GM12892 (cell line): ENCODE data around the gene SH3BGRL2.

Experiments used
- DNase-seq: peaks from one replicate; pipeline ENCODE4 v3.0.0; 2011; ENCODE audit not compliant: insufficient read length
- FAIRE-seq: peaks from 2 replicates; lab custom pipeline; 2011; peaks lifted over from hg19 to GRCh38; lab: Jason Lieb, UNC
- POLR2A ChIP-seq: IDR thresholded peaks from 2 replicates; pipeline ENCODE4 v1.6.1; 2011; ENCODE audit warnings: low read depth, low read length, control low read depth
- POLR2AphosphoS5 ChIP-seq: IDR thresholded peaks from 2 replicates; pipeline ENCODE4 v1.6.1; 2011; ENCODE audit warnings: low read depth, low read length, control low read depth
- TAF1 ChIP-seq: IDR thresholded peaks from 2 replicates; pipeline ENCODE4 v1.6.1; 2011; ENCODE audit warnings: low read depth, mild to moderate bottlenecking, control low read depth, low read length, borderline replicate concordance

The SH3BGRL2 gene

DNA sequence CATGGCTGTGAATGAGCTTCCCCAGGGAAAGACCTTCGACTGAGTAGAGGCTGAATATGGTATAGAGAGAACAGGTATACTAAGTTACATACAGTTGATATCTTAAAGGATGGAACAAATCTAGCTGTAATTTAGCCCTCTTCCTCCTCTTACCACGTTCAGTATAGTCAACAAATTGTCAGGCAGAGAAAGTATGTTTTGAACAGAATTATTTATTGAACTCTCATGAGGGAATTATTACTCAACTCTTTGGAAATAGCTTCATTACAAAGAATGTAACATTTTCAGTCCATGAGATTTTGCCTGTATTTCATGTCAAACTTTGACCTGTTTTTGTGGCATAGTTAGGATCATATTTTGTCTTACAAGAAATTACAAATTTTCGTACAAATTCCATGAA, 63.0 kb downstream of the SH3BGRL2 start:
- DNase-seq (no peak), FAIRE-seq (no peak)
- TF ChIP-seq POLR2A (no peak), POLR2AphosphoS5 (no peak), TAF1 (no peak)

DNA sequence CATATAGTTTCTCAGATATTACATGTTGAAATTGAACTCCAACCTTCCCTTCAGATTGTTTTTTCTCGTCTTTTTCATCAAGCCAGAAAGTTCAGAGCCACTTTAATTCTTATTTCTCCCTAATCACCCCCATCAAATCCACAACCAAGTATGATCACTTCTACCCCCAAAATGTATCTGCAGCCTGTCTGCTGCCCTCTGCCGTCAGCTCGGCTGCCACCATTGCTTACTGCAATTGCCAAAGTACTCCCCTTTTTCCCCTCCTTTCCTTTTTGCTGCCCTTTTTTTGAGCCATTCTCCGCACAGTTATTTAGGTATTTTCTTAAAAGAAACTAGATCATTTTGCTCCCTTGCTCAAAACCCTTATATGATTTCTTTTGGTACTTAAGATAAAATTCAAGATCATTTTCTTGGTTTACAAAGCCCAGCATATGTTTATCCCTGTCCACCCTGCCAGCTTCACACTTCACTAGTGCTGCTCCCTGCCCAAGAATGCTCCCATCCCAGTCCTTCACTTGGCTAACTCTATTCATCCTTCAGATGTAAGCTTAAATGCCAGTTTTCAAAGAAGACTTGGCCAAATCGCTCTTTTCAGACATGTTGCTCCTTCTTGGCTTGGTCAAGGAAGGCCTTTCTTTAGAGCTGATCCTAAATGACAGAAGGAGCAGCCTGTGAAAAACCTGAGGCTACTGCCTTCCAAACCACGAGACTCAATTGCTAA, 63.7 kb downstream of the SH3BGRL2 start:
- FAIRE-seq = no peak

DNA sequence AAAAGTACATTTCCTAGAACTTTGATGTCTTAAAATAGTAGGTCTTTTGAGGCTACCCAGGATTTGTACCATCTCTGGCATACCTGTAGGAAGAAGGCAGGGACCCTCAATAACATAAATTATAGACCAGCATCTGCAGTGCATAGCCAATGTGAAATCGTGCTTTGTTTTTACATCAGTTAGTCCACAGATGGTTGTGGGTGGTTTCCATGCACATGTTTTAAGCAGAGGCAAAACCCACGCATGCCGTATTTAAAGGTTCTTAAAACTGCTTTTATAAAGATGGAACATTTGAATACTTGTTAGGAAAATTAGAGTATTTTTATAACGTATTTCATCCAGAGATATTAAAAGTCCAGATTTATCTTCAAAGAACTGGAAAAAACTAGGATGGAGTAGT, 66.3 kb downstream of the SH3BGRL2 start:
- no peak for TF ChIP-seq POLR2A
- no peak for TF ChIP-seq TAF1
- TF ChIP-seq POLR2AphosphoS5 = no peak
- FAIRE-seq = no peak
- DNase-seq = no peak

More for the DNA sequence above, 63.7 kb downstream of the SH3BGRL2 start:
- TF ChIP-seq TAF1 (no peak), POLR2A (no peak), POLR2AphosphoS5 (no peak)
- DNase-seq = no peak

DNA sequence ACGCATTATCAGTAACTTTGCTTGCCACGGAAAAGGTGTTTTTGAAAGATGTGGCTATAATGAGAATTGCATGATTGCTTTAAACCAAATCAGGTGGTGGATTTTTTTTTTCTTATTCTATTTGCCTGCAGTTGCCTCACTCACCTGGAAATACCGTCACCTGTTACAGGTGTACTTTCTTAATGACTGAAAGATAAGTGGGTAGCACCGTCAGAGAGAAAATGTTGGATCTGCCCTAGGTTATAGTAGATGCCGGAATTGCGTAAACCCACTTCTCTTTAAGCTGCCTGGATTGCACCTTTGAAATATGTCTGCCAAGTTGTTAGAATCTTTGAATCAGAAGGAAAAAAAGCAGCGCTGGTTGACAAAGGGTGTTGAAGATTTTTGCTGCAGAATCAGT, 68.5 kb downstream of the SH3BGRL2 start:
- FAIRE-seq = peak; percentile 21
- no peak for TF ChIP-seq POLR2AphosphoS5
- no peak for TF ChIP-seq TAF1
- no peak for TF ChIP-seq POLR2A
- DNase-seq = no peak

DNA sequence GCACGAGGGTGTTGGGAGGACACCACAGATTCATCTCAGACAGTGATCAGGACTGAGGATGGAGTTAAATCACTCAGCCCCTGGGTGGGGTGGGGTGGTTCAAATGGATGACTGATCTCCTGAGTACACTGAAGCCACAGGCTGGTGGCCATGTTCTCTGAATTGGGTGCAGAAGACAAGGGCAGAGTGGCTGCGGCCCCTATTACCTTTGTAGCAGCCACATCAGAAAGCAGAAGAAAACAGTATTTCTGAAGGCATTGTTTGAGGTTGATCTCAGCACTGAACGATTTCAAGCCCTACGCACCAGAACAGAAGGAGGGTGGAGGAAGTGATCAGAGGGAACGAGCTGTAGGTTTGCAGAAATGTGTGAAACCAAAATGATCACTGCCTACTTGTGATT, 71.6 kb downstream of the SH3BGRL2 start:
- TF ChIP-seq POLR2AphosphoS5 (no peak), POLR2A (no peak), TAF1 (no peak)

DNA sequence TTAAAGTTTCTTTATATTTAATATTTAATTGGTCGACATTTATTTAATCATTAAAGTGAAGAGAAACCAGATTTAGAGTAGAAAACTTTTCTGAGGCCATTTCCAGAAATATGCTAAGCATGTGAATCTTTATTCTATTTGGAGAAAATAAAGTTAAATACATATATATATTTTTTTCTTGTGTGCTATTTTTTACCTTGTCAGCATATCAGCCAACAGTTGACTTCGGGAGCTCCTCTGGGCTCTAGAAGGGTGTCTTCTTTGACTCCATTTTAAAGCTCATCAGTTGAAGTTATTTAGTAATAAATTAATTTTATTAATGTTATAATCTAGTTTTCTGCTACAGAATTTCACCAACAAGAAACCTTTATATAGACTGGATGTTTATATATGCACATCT, 73.1 kb downstream of the SH3BGRL2 start:
- FAIRE-seq = no peak
- DNase-seq = no peak
- TF ChIP-seq POLR2AphosphoS5 = no peak

More for the DNA sequence above, 71.6 kb downstream of the SH3BGRL2 start:
- no peak for DNase-seq
- peak; percentile 78 for FAIRE-seq

DNA sequence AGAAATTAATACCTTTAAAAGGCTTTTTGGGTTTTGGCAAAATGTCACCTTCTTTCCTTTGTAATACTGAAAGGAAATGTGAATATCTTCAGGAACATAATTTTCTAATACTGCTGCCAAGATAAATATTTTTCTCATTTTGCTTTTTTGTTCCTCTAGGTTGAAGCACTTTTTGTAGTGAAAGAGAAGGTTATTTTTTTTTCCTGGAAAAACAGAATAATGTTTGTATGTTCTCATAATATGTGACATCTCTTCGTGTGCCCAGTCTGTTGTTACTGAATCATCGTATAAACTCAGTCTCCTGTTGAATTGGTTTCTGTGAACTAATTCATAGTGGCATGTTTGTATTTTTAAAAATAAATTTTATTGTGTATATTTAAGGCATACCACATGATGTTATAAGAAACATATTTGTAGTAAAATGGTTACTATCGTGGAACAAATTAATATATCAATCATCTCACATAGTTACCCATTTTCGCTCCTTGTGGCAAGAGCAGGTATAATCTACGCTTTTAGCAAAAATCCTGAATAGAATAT, 74.4 kb downstream of the SH3BGRL2 start:
- TF ChIP-seq POLR2A (no peak), TAF1 (no peak), POLR2AphosphoS5 (no peak)
- DNase-seq (no peak), FAIRE-seq (no peak)

DNA sequence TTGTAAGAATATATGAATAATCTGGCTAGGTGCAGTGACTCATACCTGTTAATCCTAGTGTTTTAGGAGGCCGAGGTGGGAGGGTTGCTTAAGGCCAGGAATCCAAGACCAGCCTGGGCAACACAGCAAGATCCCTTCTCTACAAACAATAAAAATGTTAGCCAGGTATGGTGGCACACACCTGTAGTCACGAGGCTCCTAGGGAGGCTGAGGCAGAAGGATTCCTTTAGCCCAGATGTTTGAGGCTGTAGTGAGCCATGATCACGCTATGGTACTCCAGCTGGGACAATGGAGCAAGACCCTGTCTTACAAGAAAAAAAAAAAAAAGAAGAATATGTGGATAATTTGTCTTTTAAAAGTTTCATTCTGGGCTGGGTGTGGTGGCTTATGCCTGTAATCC, 75.4 kb downstream of the SH3BGRL2 start:
- DNase-seq (no peak), FAIRE-seq (no peak)
- TF ChIP-seq TAF1 (no peak), POLR2AphosphoS5 (no peak), POLR2A (no peak)

DNA sequence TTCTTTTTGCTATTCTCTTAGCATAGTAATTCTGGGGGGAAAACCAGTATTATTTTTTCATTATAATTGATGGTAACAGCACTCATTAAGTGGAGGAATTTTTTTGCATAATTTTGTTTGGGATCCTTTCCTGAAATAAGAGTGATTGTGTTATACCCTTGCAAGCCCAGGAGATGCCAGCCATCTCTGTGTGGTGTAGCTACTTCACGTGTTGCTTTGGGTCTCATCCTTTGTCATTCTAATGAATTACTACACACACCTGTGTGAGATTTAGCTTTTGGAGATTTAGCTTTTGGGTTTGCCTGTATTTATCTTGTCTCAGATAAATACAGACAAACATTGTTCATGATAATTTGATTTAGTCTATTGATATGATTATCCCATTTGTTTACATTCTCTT, 76.5 kb downstream of the SH3BGRL2 start:
- DNase-seq (no peak), FAIRE-seq (no peak)
- TF ChIP-seq POLR2A = no peak
- TF ChIP-seq TAF1 = no peak
- no peak for TF ChIP-seq POLR2AphosphoS5

DNA sequence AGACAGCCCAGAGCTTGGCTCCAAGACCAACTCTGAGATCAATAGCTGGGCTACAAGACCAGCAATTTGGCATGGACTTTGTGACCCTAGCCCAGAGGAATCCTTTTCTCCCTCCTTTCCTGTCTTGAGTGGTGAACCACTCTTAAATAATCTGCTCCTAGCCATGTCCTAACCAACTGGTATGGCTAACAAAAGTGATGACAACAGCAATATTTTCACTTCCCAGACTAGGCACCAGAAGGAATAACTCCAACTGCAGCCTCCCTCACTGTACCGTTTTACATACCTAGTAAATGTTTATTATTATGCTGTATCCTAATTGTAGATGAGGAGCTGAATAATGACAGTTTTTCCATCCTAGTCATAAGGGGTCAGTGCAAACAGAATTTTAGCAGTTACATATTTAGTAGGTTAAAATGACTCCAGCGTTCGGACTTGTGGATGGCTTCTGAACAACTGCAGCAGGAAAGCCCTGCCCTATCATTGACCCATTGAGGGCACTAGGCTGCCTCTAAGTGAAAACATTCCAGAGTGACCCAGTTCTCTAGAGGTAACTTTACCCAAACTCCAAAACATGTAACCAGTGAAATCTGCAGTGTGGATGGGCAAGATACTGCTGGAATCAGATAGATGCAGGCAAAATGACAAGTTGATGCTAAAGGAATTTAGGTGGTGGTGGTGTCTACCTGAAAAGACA, 77.1 kb downstream of the SH3BGRL2 start:
- TF ChIP-seq POLR2A (no peak), TAF1 (no peak), POLR2AphosphoS5 (no peak)
- DNase-seq (no peak), FAIRE-seq (no peak)

DNA sequence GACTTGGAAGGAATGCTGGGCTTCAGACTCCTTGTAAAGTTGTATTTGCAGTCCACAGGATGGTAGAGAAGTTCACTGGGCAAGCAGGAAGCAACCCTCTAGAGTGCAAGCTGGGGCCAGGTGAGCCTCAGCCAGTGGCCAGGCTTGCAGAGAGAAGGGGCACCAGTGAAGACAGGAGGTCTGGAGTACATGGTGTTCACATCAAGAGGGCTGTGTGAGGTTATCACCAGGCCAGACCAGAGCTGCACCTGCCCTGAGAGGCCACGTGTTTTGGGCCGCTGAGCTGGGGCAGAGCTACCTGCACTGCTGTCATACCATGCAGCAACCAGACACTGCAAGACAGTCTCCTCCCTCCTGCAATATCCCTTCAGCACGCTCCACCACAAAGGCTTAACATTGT, 79.0 kb downstream of the SH3BGRL2 start:
- FAIRE-seq (no peak), DNase-seq (no peak)
- TF ChIP-seq TAF1 (no peak), POLR2AphosphoS5 (no peak), POLR2A (no peak)

DNA sequence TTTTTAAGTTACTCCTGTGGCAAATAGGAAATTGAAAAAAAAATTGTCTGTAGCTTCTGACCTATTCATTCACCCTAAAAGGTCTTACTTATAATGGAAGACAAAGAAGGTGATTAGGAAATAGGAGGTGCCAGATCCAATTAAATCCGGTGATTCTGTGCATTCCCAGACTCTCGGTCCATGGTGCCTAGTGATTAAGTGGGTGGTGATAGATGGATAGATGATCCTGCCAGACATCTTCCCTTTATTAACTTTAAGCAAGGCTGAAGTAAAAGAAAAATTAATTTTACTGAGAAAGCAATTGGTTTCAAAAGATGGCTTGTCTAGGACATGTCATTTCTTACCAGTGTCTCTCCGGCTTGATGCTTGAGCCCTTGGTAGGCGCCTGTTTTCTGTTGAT, 80.0 kb downstream of the SH3BGRL2 start:
- no peak for FAIRE-seq
- no peak for DNase-seq
- TF ChIP-seq TAF1 (no peak), POLR2A (no peak), POLR2AphosphoS5 (no peak)
